ENCODE data around the gene LRRC2.

The LRRC2 gene

DNA sequence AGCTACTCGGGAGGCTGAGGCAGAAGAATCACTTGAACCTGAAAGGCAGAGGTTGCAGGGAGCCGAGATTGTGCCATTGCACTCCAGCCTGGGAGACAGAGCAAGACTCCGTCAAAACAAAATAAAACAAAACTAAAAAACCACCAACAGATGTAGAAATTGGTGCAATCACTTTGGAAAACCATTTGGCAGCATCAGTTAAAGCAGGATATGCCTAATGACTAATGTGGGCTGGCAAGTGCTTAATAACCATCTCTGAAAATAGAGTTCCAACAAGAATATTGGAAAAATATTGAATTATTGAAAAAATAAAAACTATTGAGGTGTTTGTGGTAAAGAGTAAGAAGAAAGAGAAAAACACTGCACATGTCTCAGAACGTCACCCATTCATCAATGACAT lies 84.5 kb downstream of the LRRC2 start:
- no peaks in the 10 kb centered on the region for H4K20me1 ChIP-seq
- no peaks in the 10 kb centered on the region for H3K36me3 ChIP-seq
- TF ChIP-seq Cebpa-rat (IDR thresholded peaks at IDR 0.05): no peak
- no peak overlapping the region for H3K4me2 ChIP-seq
- H3K9ac ChIP-seq: no peak overlapping the region
- no peak overlapping the region for H3K4me3 ChIP-seq
- peaks cover 0 to 6% (median 0%) of the 10 kb centered on the region in 10 experiments; a peak in 3 of 20 replicates for H3K4me1 ChIP-seq
- H3K27me3 ChIP-seq: no peaks in the 10 kb centered on the region
- H3K27ac ChIP-seq: no peak overlapping the region
- no peaks in the 10 kb centered on the region for H3K9me3 ChIP-seq (replicated peaks in 1 of 11)

- Histone ChIP-seq H3K9ac (no peak overlapping the region), H4K20me1 (no peaks in the 10 kb centered on the region), H3K9me3 (replicated peaks in 1 of 11) (no peaks in the 10 kb centered on the region), H3K36me3 (no peaks in the 10 kb centered on the region), H3K4me3 (no peak overlapping the region), H3K4me1 (peaks cover 0 to 6% (median 0%) of the 10 kb centered on the region in 10 experiments; a peak in 3 of 20 replicates), H3K27ac (no peak overlapping the region), H3K27me3 (no peaks in the 10 kb centered on the region), H3K4me2 (no peak overlapping the region)
- no peak for TF ChIP-seq Cebpa-rat (IDR thresholded peaks at IDR 0.05)
Measured at GRCh38 chr3:46480491-46481195, 85.5 kb downstream of the LRRC2 start.

DNA sequence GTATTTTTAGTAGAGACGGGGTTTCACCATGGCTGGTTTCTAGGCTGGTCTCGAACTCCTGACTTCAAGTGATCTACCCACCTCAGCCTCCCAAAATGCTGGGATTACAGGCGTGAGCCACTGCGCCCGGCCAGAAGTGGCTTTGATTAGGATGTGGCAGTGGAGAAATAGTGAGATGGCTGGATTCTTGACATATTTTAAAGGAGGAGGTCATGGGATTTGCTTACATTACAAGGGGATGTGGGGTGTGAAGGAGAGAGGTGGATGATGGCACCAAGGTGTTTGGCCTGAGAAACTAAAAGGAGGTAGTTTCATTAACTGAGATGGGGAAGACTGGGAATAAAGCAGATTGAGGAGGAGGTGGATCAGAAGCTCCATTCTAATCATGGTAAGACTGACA lies 86.4 kb downstream of the LRRC2 start:
- no peaks in the 10 kb centered on the region for H4K20me1 ChIP-seq
- TF ChIP-seq Cebpa-rat (IDR thresholded peaks at IDR 0.05): no peak
- H3K4me2 ChIP-seq: no peak overlapping the region
- H3K4me3 ChIP-seq: no peak overlapping the region
- no peaks in the 10 kb centered on the region for H3K27me3 ChIP-seq
- no peak overlapping the region for H3K9ac ChIP-seq
- H3K9me3 ChIP-seq (replicated peaks in 1 of 11): peaks cover 0 to 6% (median 3%) of the 10 kb centered on the region in 11 experiments; a peak in 7 of 22 replicates
- no peak overlapping the region for H3K27ac ChIP-seq
- peaks cover 0 to 4% (median 0%) of the 10 kb centered on the region in 10 experiments; a peak in 1 of 20 replicates for H3K4me1 ChIP-seq
- no peaks in the 10 kb centered on the region for H3K36me3 ChIP-seq

GRCh38 chr3:46479021-46479420 lies 87.1 kb downstream of the LRRC2 start:
- H3K4me2 ChIP-seq: no peak overlapping the region
- TF ChIP-seq Cebpa-rat (IDR thresholded peaks at IDR 0.05): no peak
- no peak overlapping the region for H3K27ac ChIP-seq
- H4K20me1 ChIP-seq: no peaks in the 10 kb centered on the region
- no peak overlapping the region for H3K9ac ChIP-seq
- H3K9me3 ChIP-seq (replicated peaks in 1 of 11): peaks cover 0 to 12% (median 4%) of the 10 kb centered on the region in 11 experiments; a peak in 8 of 22 replicates
- no peaks in the 10 kb centered on the region for H3K27me3 ChIP-seq
- H3K4me3 ChIP-seq: no peak overlapping the region
- no peaks in the 10 kb centered on the region for H3K36me3 ChIP-seq
- H3K4me1 ChIP-seq: peaks cover 0 to 4% (median 0%) of the 10 kb centered on the region in 10 experiments; a peak in 1 of 20 replicates

- Histone ChIP-seq H3K27me3 (no peaks in the 10 kb centered on the region), H3K27ac (no peak overlapping the region), H3K9ac (no peak overlapping the region), H4K20me1 (no peaks in the 10 kb centered on the region), H3K36me3 (no peaks in the 10 kb centered on the region), H3K4me3 (no peak overlapping the region), H3K4me2 (no peak overlapping the region; a peak in 1 of 22 replicates), H3K9me3 (replicated peaks in 1 of 11) (peaks cover 0 to 12% (median 4%) of the 10 kb centered on the region in 11 experiments; a peak in 8 of 22 replicates), H3K4me1 (peaks cover 0 to 4% (median 0%) of the 10 kb centered on the region in 10 experiments; a peak in 1 of 20 replicates)
- TF ChIP-seq Cebpa-rat (IDR thresholded peaks at IDR 0.05): no peak
Measured at GRCh38 chr3:46478341-46478740, 87.8 kb downstream of the LRRC2 start.

- Histone ChIP-seq H3K4me2 (no peak overlapping the region), H3K27ac (no peak overlapping the region), H3K4me3 (no peak overlapping the region), H3K36me3 (no peaks in the 10 kb centered on the region), H3K27me3 (no peaks in the 10 kb centered on the region), H3K4me1 (peaks cover 0 to 4% (median 0%) of the 10 kb centered on the region in 10 experiments; a peak in 1 of 20 replicates), H3K9me3 (replicated peaks in 1 of 11) (peaks cover 0 to 12% (median 4%) of the 10 kb centered on the region in 11 experiments; a peak in 8 of 22 replicates), H4K20me1 (no peaks in the 10 kb centered on the region), H3K9ac (no peak overlapping the region)
- no peak for TF ChIP-seq Cebpa-rat (IDR thresholded peaks at IDR 0.05)
Measured at GRCh38 chr3:46477756-46478155, 88.3 kb downstream of the LRRC2 start.

DNA sequence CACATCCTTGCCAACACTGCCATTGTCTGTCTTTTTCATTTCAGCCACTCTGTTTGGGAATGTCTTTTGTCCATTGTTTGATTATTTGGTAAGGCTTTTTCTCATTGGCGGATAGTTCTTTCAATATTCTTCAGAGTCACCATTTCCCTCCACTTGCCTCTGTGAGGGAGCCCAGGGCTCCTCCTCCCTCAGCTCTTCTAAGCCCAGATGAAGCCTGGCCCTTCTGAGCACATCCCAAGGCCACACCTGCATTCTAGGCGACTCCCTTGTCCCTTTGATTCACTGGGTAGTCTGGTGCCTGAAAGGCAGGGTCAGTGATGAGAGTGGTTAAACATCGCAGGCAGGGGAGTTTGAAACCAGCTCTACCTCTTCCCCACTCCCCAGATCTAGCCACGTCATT lies 89.0 kb downstream of the LRRC2 start:
- no peaks in the 10 kb centered on the region for H3K36me3 ChIP-seq
- H3K27me3 ChIP-seq: no peaks in the 10 kb centered on the region
- peaks cover 0 to 12% (median 4%) of the 10 kb centered on the region in 11 experiments; a peak in 8 of 22 replicates for H3K9me3 ChIP-seq (replicated peaks in 1 of 11)
- TF ChIP-seq Cebpa-rat (IDR thresholded peaks at IDR 0.05): no peak
- no peak overlapping the region for H3K4me2 ChIP-seq
- no peak overlapping the region for H3K4me3 ChIP-seq
- H3K4me1 ChIP-seq: peaks cover 0 to 4% (median 0%) of the 10 kb centered on the region in 10 experiments; a peak in 1 of 20 replicates
- no peak overlapping the region for H3K27ac ChIP-seq
- H4K20me1 ChIP-seq: no peaks in the 10 kb centered on the region
- no peak overlapping the region for H3K9ac ChIP-seq

- Histone ChIP-seq H3K4me2 (no peak overlapping the region), H4K20me1 (no peaks in the 10 kb centered on the region; a peak in 1 of 22 replicates), H3K36me3 (no peaks in the 10 kb centered on the region), H3K9me3 (replicated peaks in 1 of 11) (peaks cover 0 to 12% (median 4%) of the 10 kb centered on the region in 11 experiments; a peak in 8 of 22 replicates), H3K27ac (no peak overlapping the region), H3K27me3 (no peaks in the 10 kb centered on the region), H3K9ac (no peak overlapping the region), H3K4me1 (peaks cover 0 to 10% (median 0%) of the 10 kb centered on the region in 10 experiments; a peak in 4 of 20 replicates), H3K4me3 (no peak overlapping the region)
- no peak for TF ChIP-seq Cebpa-rat (IDR thresholded peaks at IDR 0.05)
Measured at GRCh38 chr3:46472736-46473135, 93.4 kb downstream of the LRRC2 start.

- peaks cover 0 to 12% (median 4%) of the 10 kb centered on the region in 11 experiments; a peak in 8 of 22 replicates for H3K9me3 ChIP-seq (replicated peaks in 1 of 11)
- H3K36me3 ChIP-seq: no peaks in the 10 kb centered on the region
- H3K9ac ChIP-seq: no peak overlapping the region
- H3K27me3 ChIP-seq: no peaks in the 10 kb centered on the region
- no peak overlapping the region for H3K4me2 ChIP-seq
- TF ChIP-seq Cebpa-rat (IDR thresholded peaks at IDR 0.05): no peak
- no peaks in the 10 kb centered on the region; a peak in 1 of 22 replicates for H4K20me1 ChIP-seq
- no peak overlapping the region for H3K27ac ChIP-seq
- no peak overlapping the region for H3K4me3 ChIP-seq
- H3K4me1 ChIP-seq: peaks cover under 1 to 10% (median 1%) of the 10 kb centered on the region in 10 experiments; a peak in 13 of 20 replicates
Measured at GRCh38 chr3:46471371-46471914, 94.7 kb downstream of the LRRC2 start.
